Right forelimb (tissue), 1 donor: ENCODE measurements around the gene IER5L.

ENCODE experiments used
- DNase-seq: peaks from one replicate; pipeline ENCODE4 v3.0.0-alpha.2; 2018

Gene IER5L

GRCh38 chr9:129160712-129161533, 17.1 kb downstream of the IER5L start:
- DNase-seq = no peak

- no peak for DNase-seq
Measured at GRCh38 chr9:129156163-129156562, 21.9 kb downstream of the IER5L start.

- DNase-seq = no peak
Measured at GRCh38 chr9:129154866-129155477, 23.1 kb downstream of the IER5L start.

GRCh38 chr9:129151469-129151868, 26.6 kb downstream of the IER5L start:
- DNase-seq = no peak

GRCh38 chr9:129150672-129151211, 27.3 kb downstream of the IER5L start:
- DNase-seq = no peak

GRCh38 chr9:129150122-129150521, 27.9 kb downstream of the IER5L start:
- DNase-seq = no peak

GRCh38 chr9:129149442-129149841, 28.6 kb downstream of the IER5L start:
- no peak for DNase-seq

- DNase-seq = no peak
Measured at GRCh38 chr9:129148463-129149204, 29.4 kb downstream of the IER5L start.

- DNase-seq = peak; percentile 75
Measured at GRCh38 chr9:129146441-129146941, 31.6 kb downstream of the IER5L start.

GRCh38 chr9:129145841-129146292, 32.2 kb downstream of the IER5L start:
- peak; percentile 87 for DNase-seq

- no peak for DNase-seq
Measured at GRCh38 chr9:129145316-129145715, 32.7 kb downstream of the IER5L start.

GRCh38 chr9:129143031-129143927, 34.8 kb downstream of the IER5L start:
- DNase-seq = peak; percentile 88

GRCh38 chr9:129142138-129142935, 35.7 kb downstream of the IER5L start:
- DNase-seq = no peak

- DNase-seq = peak; percentile 77
Measured at GRCh38 chr9:129141066-129142041, 36.7 kb downstream of the IER5L start.

GRCh38 chr9:129140397-129141065, 37.5 kb downstream of the IER5L start:
- no peak for DNase-seq

GRCh38 chr9:129139993-129140396, 38.1 kb downstream of the IER5L start:
- DNase-seq = peak; percentile 96

- DNase-seq = peak; percentile 88
Measured at GRCh38 chr9:129139233-129139992, 38.6 kb downstream of the IER5L start.

GRCh38 chr9:129138476-129139232, 39.4 kb downstream of the IER5L start:
- peak; percentile 78 for DNase-seq
